Aorta (tissue), 5 donors: ENCODE measurements around the gene MT1A. TPM values are rescaled to one million over a fixed set of nuclear protein-coding genes. Genes with fewer than 3 reads are reported as not detected.
"Not testable (repeated sequence)": the region's sequence is repeated elsewhere in the genome, so short reads cannot be mapped to it uniquely, and the experiment has no call there.

Experiments used
- ATAC-seq: fragments of 200-7000 bp; cut with Tn5 transposase; one replicate; pipeline ENCODE4 v1.9.1; 2022; ENCODE audit warnings: moderate library complexity; ENCODE audit not compliant: low FRiP score
- DNase-seq, 2 donors: peaks; one replicate each; pipeline ENCODE4 v3.0.0-alpha.2; 2020
- H3K27ac ChIP-seq, 2 donors: one replicate each; pipeline ENCODE4 v1.5.1; 2013; ENCODE audit warnings: low read length in 2 of 2, mild to moderate bottlenecking in 2 of 2, moderate library complexity in 2 of 2, control low read depth in 1 of 2, inconsistent platforms in 1 of 2, low read depth in 1 of 2
- H3K27me3 ChIP-seq, 2 donors: one replicate each; pipeline ENCODE4 v1.6.1; 2013; ENCODE audit warnings: control low read depth in 1 of 2, low read length in 1 of 2, mild to moderate bottlenecking in 1 of 2, moderate library complexity in 1 of 2; ENCODE audit not compliant: insufficient read depth in 2 of 2, control insufficient read depth in 1 of 2
- H3K36me3 ChIP-seq, 2 donors: one replicate each; pipeline ENCODE4 v1.6.1; 2013; ENCODE audit warnings: control low read depth in 1 of 2, low read length in 1 of 2, mild to moderate bottlenecking in 1 of 2; ENCODE audit not compliant: insufficient read depth in 2 of 2, control insufficient read depth in 1 of 2
- H3K4me1 ChIP-seq, 2 donors: one replicate each; pipeline ENCODE4 v1.6.1; 2013; ENCODE audit warnings: low read length in 2 of 2, control low read depth in 1 of 2, mild to moderate bottlenecking in 1 of 2, moderate library complexity in 1 of 2; ENCODE audit not compliant: insufficient read depth in 2 of 2, control insufficient read depth in 1 of 2
- H3K4me3 ChIP-seq, 2 donors: one replicate each; pipeline ENCODE4 v1.5.1; 2013; ENCODE audit warnings: low read length in 2 of 2, control low read depth in 1 of 2, mild to moderate bottlenecking in 1 of 2
- H3K9me3 ChIP-seq: one replicate; pipeline ENCODE4 v1.6.1; 2013; ENCODE audit warnings: mild to moderate bottlenecking, low read length; ENCODE audit not compliant: control insufficient read depth
- WGBS, 2 donors: extraction: QIAGEN DNeasy Blood & Tissue Kit; methylation state at CpG; one replicate each; pipeline ENCODE4 v1.1.7; 2013; 5-methylcytosine and 5-hydroxymethylcytosine counted together
- intact Hi-C, 2 donors: fragments of 100-400 bp; cut with DNase I; formaldehyde crosslinking; loops; one replicate each; pipeline versions ENCODE4 v1.14.2 to v1.15.0; 2022
- polyA plus RNA-seq, 2 donors: library from polyadenylated mRNA; stranded (reverse); fragments of 200-250 nt; gene quantifications; one replicate each; pipeline ENCODE4 v1.2.3, GENCODE V29; 2013
- total RNA-seq, 2 donors: library from RNA; stranded (reverse); fragmentation: NEBNext Ultra II Directional; extraction: Animal tissue kit (Norgen Biotek cat#: 25700); gene quantifications; one replicate each; pipeline ENCODE4 v1.2.1, GENCODE V29; 2021
- donor health status: healthy with polysubstance abuse.
- donor health status: Bipolar disorder and iron deficiency.
- donor health status: DM: no; HTN: no; CAD: no.
- donor health status: DM: no; HTN: no; CAD: no.
- donor health status: DM: yes; HTN: yes; CAD: no.

The MT1A gene
- total and polyA plus RNA-seq, 4 donors = 4.6 to 82.2 (median 11.6) TPM

- Histone ChIP-seq H3K27me3 (no peaks in the 10 kb centered on the region), H3K4me3 (no peak overlapping the region), H3K4me1 (no peaks in the 10 kb centered on the region), H3K36me3 (no peaks in the 10 kb centered on the region), H3K27ac (no peak overlapping the region), H3K9me3 (no peaks in the 10 kb centered on the region)
- WGBS, 2 donors = 36 to 59% methylated on average over 1 of the region's 1 CpG
- DNase-seq (no peak), ATAC-seq (no peak)
- intact Hi-C loops = no loop called here
Measured at GRCh38 chr16:56652600-56652999, 14.1 kb downstream of the MT1A start.

DNA sequence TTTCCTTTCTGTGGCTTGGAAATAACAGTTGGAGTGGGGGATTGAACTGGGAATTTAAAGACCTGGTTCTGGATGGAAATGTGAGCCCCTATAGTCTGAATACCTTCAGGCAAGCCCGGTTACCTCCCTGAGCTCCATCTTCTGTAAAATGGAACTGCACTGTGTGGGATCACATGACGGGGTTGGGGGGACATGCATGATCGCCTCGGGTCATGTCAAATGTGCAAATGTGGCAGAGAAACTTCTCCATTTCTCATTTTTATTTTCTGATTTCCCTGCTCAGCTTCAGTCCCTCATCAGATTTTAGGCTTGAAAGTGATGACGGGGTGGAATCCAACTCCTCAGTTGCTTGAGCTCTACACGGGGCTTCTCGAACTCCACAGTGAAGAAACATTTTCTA, 14.8 kb downstream of the MT1A start:
- no peak overlapping the region for H3K27ac ChIP-seq
- no peaks in the 10 kb centered on the region for H3K27me3 ChIP-seq
- H3K9me3 ChIP-seq = no peaks in the 10 kb centered on the region
- H3K4me3 ChIP-seq = no peak overlapping the region
- DNase-seq (no peak), ATAC-seq (no peak)
- no peaks in the 10 kb centered on the region for H3K4me1 ChIP-seq
- 81 to 88% methylated on average over 7 of the region's 7 CpGs for WGBS, 2 donors
- intact Hi-C loops = no loop called here
- H3K36me3 ChIP-seq = no peaks in the 10 kb centered on the region

DNA sequence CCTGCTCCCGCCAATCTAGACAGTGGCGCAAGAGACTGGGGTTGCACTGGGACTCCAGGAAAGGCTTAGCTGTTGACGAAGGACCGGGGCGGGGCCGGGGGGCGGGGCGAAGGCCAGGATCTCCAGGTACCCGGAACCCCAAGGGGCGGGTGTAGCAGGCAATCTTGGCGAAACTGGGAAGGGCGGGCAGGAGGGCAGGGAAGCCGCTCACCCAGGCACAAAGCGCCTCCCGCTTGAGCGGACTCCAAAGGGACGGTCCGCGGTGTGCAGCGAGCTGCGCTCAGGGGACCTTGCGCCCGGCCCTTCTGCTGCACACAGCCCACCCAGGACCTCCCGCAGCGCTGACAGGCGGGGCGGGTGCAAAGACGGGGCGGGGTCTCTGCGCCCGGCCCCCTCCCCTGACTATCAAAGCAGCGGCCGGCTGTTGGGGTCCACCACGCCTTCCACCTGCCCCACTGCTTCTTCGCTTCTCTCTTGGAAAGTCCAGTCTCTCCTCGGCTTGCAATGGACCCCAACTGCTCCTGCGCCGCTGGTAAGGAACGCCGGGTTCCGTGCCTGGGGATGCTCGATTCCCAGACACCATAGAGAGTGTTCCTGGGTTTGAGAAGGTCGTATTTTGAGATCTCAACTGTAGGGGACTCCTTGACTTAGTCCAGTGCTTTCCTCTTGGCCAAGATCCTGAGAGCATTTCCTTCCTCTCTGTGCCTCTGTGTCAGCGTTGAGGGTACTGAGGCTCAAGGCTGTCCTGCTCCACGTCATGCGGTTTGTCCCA, 19.3 kb downstream of the MT1A start, which contains the start of gene MT1F:
TSS of gene MT1F (plus strand) at position 405 of the 772 bp plus-strand sequence. CDS start at position 505, 100 bp downstream.
- Histone ChIP-seq H3K9me3 (no peaks in the 10 kb centered on the region), H3K27me3 (no peaks in the 10 kb centered on the region), H3K4me1 (no peaks in the 10 kb centered on the region), H3K36me3 (no peaks in the 10 kb centered on the region), H3K27ac (no peak within 1 kb of the TSS), H3K4me3 (peak within 1 kb of the TSS; percentile 27 to 29)
- 1 to 2% methylated on average over 44 to 46 of the region's 46 CpGs for WGBS, 2 donors
- peak; percentile 85 to 89 for DNase-seq
- peak; percentile 86 for ATAC-seq
- intact Hi-C loops = no loop called here

- 43 to 45% methylated on average over 10 of the region's 10 CpGs for WGBS, 2 donors
- DNase-seq (peak in 1 of 2 donors; percentile 84), ATAC-seq (no peak)
- Histone ChIP-seq H3K4me3 (no peak overlapping the region), H3K36me3 (no peaks in the 10 kb centered on the region), H3K27me3 (no peaks in the 10 kb centered on the region), H3K4me1 (no peaks in the 10 kb centered on the region), H3K9me3 (no peaks in the 10 kb centered on the region), H3K27ac (no peak overlapping the region)
- intact Hi-C loops = no loop called here
Measured at GRCh38 chr16:56658327-56658875, 19.9 kb downstream of the MT1A start.

DNA sequence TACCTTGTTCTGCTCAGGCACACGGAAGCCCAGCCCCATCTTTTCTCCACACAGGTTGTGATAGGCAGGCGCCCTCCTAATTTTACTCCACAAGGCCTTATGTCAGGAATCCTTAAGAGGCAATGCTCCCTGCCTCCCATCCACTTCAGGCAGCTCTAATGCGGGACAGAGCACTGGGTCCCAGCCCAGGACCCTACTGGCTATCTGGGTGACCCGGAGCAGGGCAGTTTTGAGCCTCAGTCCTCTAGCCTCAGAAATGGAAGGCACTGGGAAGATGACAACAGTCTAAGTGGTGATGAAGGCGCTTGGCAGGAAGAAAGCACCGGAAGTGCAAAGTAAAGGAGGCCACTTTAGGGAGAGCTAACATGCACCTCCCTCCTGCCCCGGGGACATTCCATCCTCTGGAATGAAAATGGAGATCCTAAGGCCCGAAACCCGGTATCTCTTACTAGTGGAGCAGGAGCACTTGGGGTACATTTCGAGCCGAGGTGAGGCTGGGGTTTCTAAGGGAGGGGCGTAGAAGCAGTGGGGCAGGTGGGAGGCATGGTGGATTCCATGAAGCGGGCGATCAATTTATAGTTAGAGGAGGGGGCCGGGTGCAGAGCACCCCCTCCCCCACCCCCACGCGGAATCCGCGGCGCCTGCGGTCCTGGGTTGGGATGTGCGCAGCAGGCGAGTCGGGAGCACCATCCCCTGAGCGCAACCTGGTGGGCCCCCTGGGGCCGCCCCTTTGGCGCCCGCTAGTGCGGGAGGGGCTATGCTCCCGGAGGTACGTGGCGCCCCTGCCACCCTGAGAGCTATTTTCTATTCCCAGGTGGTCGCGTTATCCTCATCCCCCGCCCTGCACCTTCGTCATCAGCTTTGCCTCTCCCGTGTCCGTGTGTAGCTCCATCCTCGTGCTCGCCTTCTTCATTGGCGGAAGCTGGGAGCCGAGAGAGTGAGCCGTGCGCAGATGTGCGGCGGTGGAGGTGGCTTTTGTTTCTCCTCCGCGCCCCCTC, 24.2 kb downstream of the MT1A start:
- Histone ChIP-seq H3K4me1 (no peaks in the 10 kb centered on the region), H3K27me3 (no peaks in the 10 kb centered on the region), H3K36me3 (no peaks in the 10 kb centered on the region), H3K9me3 (no peaks in the 10 kb centered on the region), H3K27ac (no peak overlapping the region), H3K4me3 (no peak overlapping the region)
- WGBS, 2 donors = 17 to 18% methylated on average over 36 to 48 of the region's 48 CpGs
- DNase-seq (no peak), ATAC-seq (no peak)
- intact Hi-C loops = no loop called here

DNA sequence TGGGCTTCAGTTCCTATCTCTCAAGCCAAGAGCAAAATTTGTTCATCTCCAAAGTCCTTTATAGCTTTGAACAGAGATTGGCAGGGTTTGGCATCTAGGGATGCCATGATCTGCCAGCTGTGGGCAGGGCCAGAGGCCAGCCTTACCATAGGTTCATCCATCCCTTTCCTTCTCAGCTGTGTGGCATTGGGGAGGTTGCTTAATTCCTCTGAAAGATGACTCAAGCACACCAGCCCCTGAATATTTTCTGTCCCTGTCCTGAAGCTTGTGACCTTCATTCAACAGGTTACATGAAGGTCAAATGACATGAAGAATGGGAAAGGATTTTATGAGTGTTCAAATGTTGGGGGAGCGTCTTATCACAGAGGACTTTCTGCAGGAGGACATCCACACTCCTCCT, 26.0 kb downstream of the MT1A start:
- H3K36me3 ChIP-seq = no peaks in the 10 kb centered on the region
- H3K4me3 ChIP-seq = no peak overlapping the region
- intact Hi-C loops = no loop called here
- H3K4me1 ChIP-seq = no peaks in the 10 kb centered on the region
- ATAC-seq (no peak), DNase-seq (no peak)
- H3K27me3 ChIP-seq = no peaks in the 10 kb centered on the region
- H3K9me3 ChIP-seq = no peaks in the 10 kb centered on the region
- no peak overlapping the region for H3K27ac ChIP-seq
- 97 to 100% methylated on average over 1 of the region's 1 CpG for WGBS, 2 donors

- ATAC-seq, intact Hi-C loops, H3K9me3 ChIP-seq, H3K4me3 ChIP-seq, H3K27me3 ChIP-seq, H3K4me1 ChIP-seq, H3K36me3 ChIP-seq, DNase-seq, H3K27ac ChIP-seq: not testable (repeated sequence)
- WGBS, 2 donors = 81 to 82% methylated on average over 8 of the region's 8 CpGs
Measured at GRCh38 chr16:56665286-56666261, 27.1 kb downstream of the MT1A start.
